ENCODE results near the gene TUBB2B. TPM values are rescaled to one million over a fixed set of nuclear protein-coding genes. Genes with fewer than 3 reads are reported as not detected.

TUBB2B gene
- total and polyA plus RNA-seq, 2 donors (not counting 3 experiments of a cell fraction or from before 2014, with no cell fraction given), result 5.1 to 8.3 TPM

DNA sequence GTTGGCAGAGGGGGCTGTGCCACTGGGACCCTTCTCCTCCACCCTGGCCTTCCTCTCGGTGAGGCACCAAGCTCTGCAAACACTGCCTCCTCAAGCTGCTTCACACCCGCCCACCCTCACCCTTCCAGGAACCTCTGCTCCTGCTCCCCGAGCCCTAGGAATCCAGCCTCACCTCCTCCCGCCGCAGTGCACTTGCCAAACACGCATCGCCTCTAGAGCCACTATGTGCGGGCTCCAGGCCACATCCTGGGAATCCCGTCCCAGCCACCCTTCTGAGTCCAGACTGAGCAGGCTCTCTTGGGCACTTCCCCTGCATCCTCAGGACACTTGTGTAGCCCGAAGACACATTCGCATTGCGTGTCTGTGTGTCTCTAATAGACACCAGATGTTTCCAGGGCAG is 49.8 kb upstream of the TUBB2B start:
- no peaks in the 10 kb centered on the region for H3K79me2 ChIP-seq (ENCODE audit: control insufficient read depth, insufficient read depth, low read length)
- H2AFZ ChIP-seq (ENCODE audit: low read depth, low read length), result no peak overlapping the region
- H3K4me3 ChIP-seq (replicated peaks in 1 of 3; ENCODE audit: insufficient read depth in 1 of 3, low read depth in 1 of 3, low read length in 3 of 3), result no peak overlapping the region
- intact Hi-C loops (cut with micrococcal nuclease), result loop anchor here (5.0 kb wide), 1 partner anchor 655 kb away; no protein-coding TSS in a partner anchor
- H3K9me1 ChIP-seq (replicated peaks; ENCODE audit: control insufficient read depth, extremely low read depth, insufficient read depth, low read length), result no peaks in the 10 kb centered on the region
- peaks cover 0 to 7% of the 10 kb centered on the region in 2 experiments for H3K36me3 ChIP-seq (ENCODE audit: control insufficient read depth in 2 of 2, extremely low read depth in 1 of 2, insufficient read depth in 2 of 2, low read length in 2 of 2)
- no peak overlapping the region for H3K27ac ChIP-seq (ENCODE audit: insufficient read depth, low read depth, low read length)
- no peaks in the 10 kb centered on the region for H4K20me1 ChIP-seq (replicated peaks; ENCODE audit: control insufficient read depth, extremely low read depth, insufficient read depth, low read length)
- FAIRE-seq, result no peak
- H3K9me3 ChIP-seq (replicated peaks; ENCODE audit: control insufficient read depth, insufficient read depth, low read length), result no peaks in the 10 kb centered on the region
- no peak for DNase-seq (ENCODE audit: low read depth, low spot score)
- H3K4me1 ChIP-seq (ENCODE audit: control insufficient read depth, extremely low read depth, insufficient read depth, low read length), result peaks cover 20% of the 10 kb centered on the region
- H3K27me3 ChIP-seq (ENCODE audit: control insufficient read depth in 2 of 2, insufficient read depth in 2 of 2, low read length in 2 of 2), result no peaks in the 10 kb centered on the region
- H3K9ac ChIP-seq (replicated peaks; ENCODE audit: extremely low read depth, insufficient read depth, low read length), result no peak overlapping the region
- ChIA-PET CTCF (interaction anchor here (0.9 to 1.8 kb wide), 2 partner anchors 455 to 714 kb away, joined by 3 to 9 read pairs; no protein-coding TSS in a partner anchor), POLR2A (no interaction called here)
- BruUV-seq (replicated peaks), result no TSS peak
- TF ChIP-seq FOS (IDR thresholded peaks at IDR 0.05; ENCODE audit: borderline replicate concordance, insufficient read depth, low read length), result no peak
- H3K4me2 ChIP-seq (ENCODE audit: insufficient read depth, low read length), result no peak overlapping the region
- dilution Hi-C loops (cut with MboI; ENCODE audit: extremely low pct_ligation_motif_present, low sequenced_read_pairs), result loop anchor here (25.0 kb wide), 1 partner anchor 710 kb away; no protein-coding TSS in a partner anchor

DNA sequence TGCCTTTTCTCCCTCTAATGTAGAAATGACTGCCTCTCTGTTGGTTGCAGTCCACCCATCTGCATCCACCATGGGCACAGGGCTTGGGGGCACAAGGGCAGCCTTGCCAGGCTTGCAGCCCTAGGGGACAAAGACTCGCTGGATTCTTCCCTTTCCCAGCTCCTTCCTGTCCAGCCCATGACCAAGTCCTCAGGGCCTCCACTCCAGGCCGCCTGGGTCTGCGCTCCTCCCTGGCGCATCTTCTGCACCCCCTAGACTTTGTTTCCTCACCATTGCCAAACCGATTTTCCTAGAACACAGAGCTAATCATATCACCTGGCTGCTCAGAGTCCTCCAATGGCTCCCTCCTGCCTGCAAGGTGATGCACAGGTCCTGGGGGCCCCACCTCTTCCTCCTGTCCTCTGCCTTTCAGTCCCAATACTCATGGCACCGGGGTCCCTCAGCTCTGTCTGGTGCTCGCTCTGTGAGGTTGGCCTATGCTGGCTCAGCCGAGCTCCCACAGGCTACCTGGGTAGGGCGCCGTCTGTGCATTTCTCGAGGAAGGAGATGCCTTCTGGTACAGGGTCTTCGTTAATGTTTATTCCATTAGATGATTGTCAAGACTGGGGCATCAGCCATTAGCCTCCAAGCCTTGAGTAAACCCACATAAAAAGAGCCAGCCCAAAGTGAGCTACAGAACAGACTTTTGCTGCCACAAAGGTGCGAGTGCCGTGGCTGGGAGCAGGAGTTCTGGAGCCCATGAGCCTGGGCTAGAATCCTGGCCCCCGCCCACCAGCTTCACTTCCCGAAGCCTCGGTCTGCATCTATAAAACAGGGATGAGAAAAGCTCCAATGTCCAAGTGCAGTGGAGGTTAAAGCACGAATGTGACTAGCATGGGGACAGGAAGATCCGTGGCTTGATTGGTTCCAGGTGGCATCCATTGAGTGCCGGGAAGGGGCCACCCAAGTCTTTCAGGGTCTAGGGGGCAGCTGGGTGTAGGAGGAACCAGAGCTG is 49.0 kb upstream of the TUBB2B start:
- CTCF ChIA-PET, result interaction anchor here (0.9 to 1.8 kb wide), 3 partner anchors 14 to 714 kb away, joined by 3 to 9 read pairs (median 3); no protein-coding TSS in a partner anchor
- Histone ChIP-seq H3K27ac (ENCODE audit: insufficient read depth, low read depth, low read length) (no peak overlapping the region), H3K79me2 (ENCODE audit: control insufficient read depth, insufficient read depth, low read length) (no peaks in the 10 kb centered on the region), H3K4me1 (ENCODE audit: control insufficient read depth, extremely low read depth, insufficient read depth, low read length) (peaks cover 12% of the 10 kb centered on the region), H3K9me1 (replicated peaks; ENCODE audit: control insufficient read depth, extremely low read depth, insufficient read depth, low read length) (no peaks in the 10 kb centered on the region), H3K4me2 (ENCODE audit: insufficient read depth, low read length) (no peak overlapping the region), H4K20me1 (replicated peaks; ENCODE audit: control insufficient read depth, extremely low read depth, insufficient read depth, low read length) (no peaks in the 10 kb centered on the region), H3K9ac (replicated peaks; ENCODE audit: extremely low read depth, insufficient read depth, low read length) (no peak overlapping the region), H3K4me3 (replicated peaks in 1 of 3; ENCODE audit: insufficient read depth in 1 of 3, low read depth in 1 of 3, low read length in 3 of 3) (no peak overlapping the region), H3K9me3 (replicated peaks; ENCODE audit: control insufficient read depth, insufficient read depth, low read length) (no peaks in the 10 kb centered on the region), H2AFZ (ENCODE audit: low read depth, low read length) (no peak overlapping the region), H3K36me3 (ENCODE audit: control insufficient read depth in 2 of 2, extremely low read depth in 1 of 2, insufficient read depth in 2 of 2, low read length in 2 of 2) (peaks cover 0 to 10% of the 10 kb centered on the region in 2 experiments), H3K27me3 (ENCODE audit: control insufficient read depth in 2 of 2, insufficient read depth in 2 of 2, low read length in 2 of 2) (no peaks in the 10 kb centered on the region)
- dilution Hi-C loops (cut with MboI; ENCODE audit: extremely low pct_ligation_motif_present, low sequenced_read_pairs) (loop anchor here (25.0 kb wide), 1 partner anchor 711 kb away; no protein-coding TSS in a partner anchor), intact Hi-C loops (cut with micrococcal nuclease) (loop anchor here (5.0 kb wide), 1 partner anchor 656 kb away; no protein-coding TSS in a partner anchor)
- no peak for DNase-seq (ENCODE audit: low read depth, low spot score)
- TF ChIP-seq FOS (IDR thresholded peaks at IDR 0.05; ENCODE audit: borderline replicate concordance, insufficient read depth, low read length) (no peak), POLR2AphosphoS5 (IDR thresholded peaks at IDR 0.05; ENCODE audit: insufficient read depth, low read depth, low read length) (no peak), JUN (IDR thresholded peaks at IDR 0.05; ENCODE audit: borderline replicate concordance, insufficient read depth, insufficient read length, low read depth) (no peak), GATA2 (IDR thresholded peaks at IDR 0.05; ENCODE audit: insufficient read depth, insufficient read length, low read depth, low read length) (no peak), MYC (IDR thresholded peaks at IDR 0.05; ENCODE audit: low read depth, low read length) (no peak), POLR2A (IDR thresholded peaks at IDR 0.05; ENCODE audit: low read depth, low read length) (no peak), EZH2 (IDR thresholded peaks at IDR 0.05; ENCODE audit: borderline replicate concordance, low read depth, low read length, severe bottlenecking) (no peak)
- TF ChIP-seq, protein P1, sequence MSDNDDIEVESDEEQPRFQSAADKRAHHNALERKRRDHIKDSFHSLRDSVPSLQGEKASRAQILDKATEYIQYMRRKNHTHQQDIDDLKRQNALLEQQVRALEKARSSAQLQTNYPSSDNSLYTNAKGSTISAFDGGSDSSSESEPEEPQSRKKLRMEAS (IDR thresholded peaks at IDR 0.05; ENCODE audit: insufficient read depth, insufficient read length), result no peak
- BruUV-seq (replicated peaks), result no TSS peak
- POLR2A ChIA-PET, result no interaction called here
- FAIRE-seq, result no peak
